ENCODE results near the gene FOXP2.

DNA sequence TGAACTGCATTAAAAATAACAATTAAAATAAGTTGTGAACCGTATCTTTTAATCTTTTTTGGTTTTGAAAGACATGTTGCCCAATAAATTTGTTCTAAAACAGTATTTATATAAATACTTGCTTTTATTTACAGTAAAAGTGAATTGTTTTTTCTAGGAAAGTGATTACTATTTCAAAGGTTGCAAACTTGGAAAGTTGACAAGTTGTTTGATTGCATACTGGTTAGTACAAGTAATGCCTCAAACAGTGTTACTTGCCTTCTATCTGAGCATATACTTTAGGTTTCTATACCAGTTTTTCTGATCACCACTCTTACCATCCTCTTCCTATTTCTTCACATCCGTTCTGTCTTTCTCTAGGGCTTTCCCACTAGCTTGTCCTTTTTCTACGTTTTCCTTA, 212.6 kb downstream of the FOXP2 start:
- TF ChIP-seq, protein P1, sequence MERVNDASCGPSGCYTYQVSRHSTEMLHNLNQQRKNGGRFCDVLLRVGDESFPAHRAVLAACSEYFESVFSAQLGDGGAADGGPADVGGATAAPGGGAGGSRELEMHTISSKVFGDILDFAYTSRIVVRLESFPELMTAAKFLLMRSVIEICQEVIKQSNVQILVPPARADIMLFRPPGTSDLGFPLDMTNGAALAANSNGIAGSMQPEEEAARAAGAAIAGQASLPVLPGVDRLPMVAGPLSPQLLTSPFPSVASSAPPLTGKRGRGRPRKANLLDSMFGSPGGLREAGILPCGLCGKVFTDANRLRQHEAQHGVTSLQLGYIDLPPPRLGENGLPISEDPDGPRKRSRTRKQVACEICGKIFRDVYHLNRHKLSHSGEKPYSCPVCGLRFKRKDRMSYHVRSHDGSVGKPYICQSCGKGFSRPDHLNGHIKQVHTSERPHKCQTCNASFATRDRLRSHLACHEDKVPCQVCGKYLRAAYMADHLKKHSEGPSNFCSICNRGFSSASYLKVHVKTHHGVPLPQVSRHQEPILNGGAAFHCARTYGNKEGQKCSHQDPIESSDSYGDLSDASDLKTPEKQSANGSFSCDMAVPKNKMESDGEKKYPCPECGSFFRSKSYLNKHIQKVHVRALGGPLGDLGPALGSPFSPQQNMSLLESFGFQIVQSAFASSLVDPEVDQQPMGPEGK (CRISPR knock-in tag; IDR thresholded peaks at IDR 0.05; ENCODE audit: borderline replicate concordance), result no peak
- no peak for TF ChIP-seq ZNF565 (CRISPR knock-in tag; conservative IDR thresholded peaks at IDR 0.05; ENCODE audit: low read depth)
- TF ChIP-seq ZNF8 (CRISPR knock-in tag; IDR thresholded peaks at IDR 0.05), result no peak
- no peak for TF ChIP-seq ZNF70 (CRISPR knock-in tag; IDR thresholded peaks at IDR 0.05)
